Kidney (tissue), 14 donors: ENCODE measurements around the gene CPEB4. TPM values are rescaled to one million over a fixed set of nuclear protein-coding genes. Genes with fewer than 3 reads are reported as not detected.

Source experiments
- DNase-seq, 5 donors: peaks; one replicate each; pipeline ENCODE4 v3.0.0-alpha.2; 2013 to 2020
- FAIRE-seq: peaks from 2 replicates; lab custom pipeline; 2012; peaks lifted over from hg19 to GRCh38; lab: Jason Lieb, UNC
- H3K27ac ChIP-seq, 2 donors: one replicate each; pipeline ENCODE4 v1.7.0; 2013; ENCODE audit warnings: low read depth in 2 of 2, low read length in 2 of 2, inconsistent platforms in 1 of 2
- H3K27me3 ChIP-seq: one replicate; pipeline ENCODE4 v1.7.1; 2013; ENCODE audit warnings: low read length, inconsistent platforms; ENCODE audit not compliant: control insufficient read depth, insufficient read depth
- H3K36me3 ChIP-seq, 3 donors: one replicate each; pipeline versions ENCODE4 v1.7.0 to v1.7.1; 2013; ENCODE audit warnings: low read length in 3 of 3, control low read depth in 1 of 3, inconsistent platforms in 1 of 3; ENCODE audit not compliant: insufficient read depth in 3 of 3, control insufficient read depth in 2 of 3
- H3K4me1 ChIP-seq, 3 donors: one replicate each; pipeline versions ENCODE4 v1.7.0 to v1.7.1; 2013; ENCODE audit warnings: low read length in 3 of 3, inconsistent platforms in 1 of 3, low read depth in 1 of 3; ENCODE audit not compliant: control insufficient read depth in 2 of 3, insufficient read depth in 2 of 3
- H3K4me3 ChIP-seq, 3 donors: one replicate each; pipeline versions ENCODE4 v1.7.0 to v1.8.1; 2013; ENCODE audit warnings: low read length in 3 of 3, control low read depth in 1 of 3, inconsistent platforms in 1 of 3
- H3K9ac ChIP-seq, 3 donors: one replicate each; pipeline versions ENCODE4 v1.7.0 to v1.7.1; 2013; ENCODE audit warnings: low read length in 3 of 3, control low read depth in 1 of 3, inconsistent platforms in 1 of 3
- H3K9me3 ChIP-seq, 3 donors: one replicate each; pipeline versions ENCODE4 v1.7.0 to v1.7.1; 2013; ENCODE audit warnings: low read length in 3 of 3, control low read depth in 1 of 3, inconsistent platforms in 1 of 3; ENCODE audit not compliant: control insufficient read depth in 2 of 3, insufficient read depth in 1 of 3
- intact Hi-C: fragments of 100-400 bp; cut with DNase I; formaldehyde crosslinking; loops from one replicate; pipeline ENCODE4 v1.11.1; 2022
- polyA plus RNA-seq: library from polyadenylated mRNA; stranded (reverse); fragments of 350-450 nt; fragmentation: Illumina TruSeq; extraction: RNeasy Lipid Tissue Mini Kit (QIAGEN cat#74804); gene quantifications from one replicate; pipeline ENCODE4 v1.2.3, GENCODE V29; 2014; ENCODE audit warnings: low read depth, low replicate concordance; ENCODE audit not compliant: insufficient read depth
- total RNA-seq: library from RNA; stranded (reverse); fragmentation: NEBNext Ultra II Directional; extraction: Animal tissue kit (Norgen Biotek cat#: 25700); gene quantifications from one replicate; pipeline ENCODE4 v1.2.1, GENCODE V29; 2021
- TF ChIP-seq, protein P1 (sequence below): IDR thresholded peaks from 3 replicates; pipeline ENCODE4 v1.5.1; 2012; ENCODE audit warnings: mild to moderate bottlenecking, moderate library complexity, borderline replicate concordance; ENCODE audit not compliant: insufficient read depth; ENCODE audit errors: extremely low read depth
- donor health status: control.
- donor health status: control.
- donor health status: control.
- donor health status: control.
- donor health status: control.
- donor health status: DM: yes; HTN: yes; CAD: no.
- donor health status: Normal renal cell carcinoma (clear cell type).

Gene CPEB4
- total and polyA plus RNA-seq, 2 donors from 2014 or later = 9.5 to 73.0 TPM

DNA sequence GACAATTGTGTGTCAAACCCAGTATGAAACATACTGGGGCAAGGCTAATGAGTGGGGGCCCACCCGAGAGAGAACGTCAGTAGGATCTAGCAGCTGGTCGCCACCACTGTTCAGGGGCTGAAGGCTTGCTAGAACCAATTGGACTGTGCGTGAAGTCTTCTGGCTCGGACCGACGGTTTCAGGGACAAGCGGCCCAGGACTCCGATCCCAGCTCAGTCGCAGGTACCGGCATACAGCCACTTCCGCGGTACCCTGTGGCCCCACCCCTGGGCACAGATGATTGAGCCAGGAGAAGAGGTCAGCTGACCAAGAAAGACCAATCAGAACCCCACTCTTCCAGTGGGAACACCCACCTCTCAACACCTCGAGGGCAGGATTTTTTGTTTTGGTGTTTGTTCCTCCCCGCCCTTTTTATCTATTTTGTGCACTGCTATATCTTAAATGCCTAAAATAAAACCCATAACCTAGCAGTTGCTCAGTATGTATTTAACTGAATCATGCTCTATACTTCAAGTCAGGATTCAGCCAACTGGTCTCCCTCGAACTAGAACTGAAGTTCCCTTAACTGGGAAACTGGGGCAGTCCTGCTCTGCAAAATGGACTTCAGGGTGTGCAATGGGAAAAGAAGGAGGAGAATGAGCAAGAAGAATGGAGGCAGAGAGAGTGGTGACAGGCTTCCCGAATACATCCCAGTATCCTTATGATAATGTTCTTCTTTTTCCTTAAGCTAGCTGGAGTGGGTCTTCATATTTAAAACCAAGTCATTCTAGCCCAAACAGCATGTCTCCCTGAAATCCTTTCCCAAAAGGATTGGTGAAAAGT, 21.1 kb upstream of the CPEB4 start:
- no peak overlapping the region for H3K9ac ChIP-seq
- H3K9me3 ChIP-seq = no peaks in the 10 kb centered on the region
- H3K4me3 ChIP-seq = no peak overlapping the region
- TF ChIP-seq, protein P1, sequence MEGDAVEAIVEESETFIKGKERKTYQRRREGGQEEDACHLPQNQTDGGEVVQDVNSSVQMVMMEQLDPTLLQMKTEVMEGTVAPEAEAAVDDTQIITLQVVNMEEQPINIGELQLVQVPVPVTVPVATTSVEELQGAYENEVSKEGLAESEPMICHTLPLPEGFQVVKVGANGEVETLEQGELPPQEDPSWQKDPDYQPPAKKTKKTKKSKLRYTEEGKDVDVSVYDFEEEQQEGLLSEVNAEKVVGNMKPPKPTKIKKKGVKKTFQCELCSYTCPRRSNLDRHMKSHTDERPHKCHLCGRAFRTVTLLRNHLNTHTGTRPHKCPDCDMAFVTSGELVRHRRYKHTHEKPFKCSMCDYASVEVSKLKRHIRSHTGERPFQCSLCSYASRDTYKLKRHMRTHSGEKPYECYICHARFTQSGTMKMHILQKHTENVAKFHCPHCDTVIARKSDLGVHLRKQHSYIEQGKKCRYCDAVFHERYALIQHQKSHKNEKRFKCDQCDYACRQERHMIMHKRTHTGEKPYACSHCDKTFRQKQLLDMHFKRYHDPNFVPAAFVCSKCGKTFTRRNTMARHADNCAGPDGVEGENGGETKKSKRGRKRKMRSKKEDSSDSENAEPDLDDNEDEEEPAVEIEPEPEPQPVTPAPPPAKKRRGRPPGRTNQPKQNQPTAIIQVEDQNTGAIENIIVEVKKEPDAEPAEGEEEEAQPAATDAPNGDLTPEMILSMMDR = no peak
- no peaks in the 10 kb centered on the region for H3K36me3 ChIP-seq
- DNase-seq = peak in 1 of 5 donors; percentile 23
- peaks cover 0 to 4% (median 0%) of the 10 kb centered on the region in 3 donors for H3K4me1 ChIP-seq
- FAIRE-seq = no peak
- intact Hi-C loops = no loop called here
- no peaks in the 10 kb centered on the region for H3K27me3 ChIP-seq
- H3K27ac ChIP-seq = no peak overlapping the region

DNA sequence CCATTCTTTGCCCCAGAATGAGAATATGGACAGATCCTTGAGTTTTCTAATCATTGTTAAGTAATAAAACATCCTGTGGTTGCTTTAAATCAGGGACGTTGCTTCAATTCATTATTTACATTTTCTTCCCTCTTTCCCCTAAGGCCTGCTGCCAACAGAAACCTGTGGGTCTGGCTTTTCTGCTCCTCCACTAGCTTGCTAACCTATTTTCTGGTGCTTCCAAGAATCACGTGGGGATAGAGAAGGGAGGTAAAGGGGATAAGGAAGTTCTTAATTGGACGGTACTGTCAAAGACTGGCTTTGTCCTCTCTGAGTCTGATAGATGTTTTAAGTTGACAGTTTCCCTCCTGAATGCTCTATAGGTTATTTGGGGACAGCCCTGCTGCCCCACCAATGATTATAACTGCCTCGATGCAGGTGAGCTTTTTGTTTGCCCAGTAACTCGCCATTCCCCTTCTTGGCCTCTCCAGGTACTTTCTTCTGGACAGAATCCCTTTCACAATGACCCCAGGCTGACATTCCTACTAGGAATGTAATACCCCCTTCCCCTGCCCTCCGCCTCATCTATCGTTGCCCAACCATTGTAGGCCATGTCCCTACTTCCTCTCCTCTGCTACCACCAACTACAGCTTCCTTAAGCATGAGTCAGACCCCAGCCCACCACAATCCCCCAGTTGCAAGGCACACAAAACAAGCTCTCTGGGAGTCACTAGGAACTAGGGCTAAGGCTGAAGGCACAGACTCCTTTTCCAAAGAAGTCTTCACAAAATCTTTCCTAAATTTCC, 19.9 kb upstream of the CPEB4 start:
- TF ChIP-seq, protein P1 = no peak
- no peaks in the 10 kb centered on the region for H3K27me3 ChIP-seq
- no peaks in the 10 kb centered on the region for H3K9me3 ChIP-seq
- DNase-seq (no peak), FAIRE-seq (no peak)
- H3K36me3 ChIP-seq = no peaks in the 10 kb centered on the region
- no peak overlapping the region for H3K9ac ChIP-seq
- intact Hi-C loops = no loop called here
- no peak overlapping the region for H3K4me3 ChIP-seq
- no peak overlapping the region for H3K27ac ChIP-seq
- H3K4me1 ChIP-seq = peaks cover 0 to 14% (median 5%) of the 10 kb centered on the region in 3 donors

DNA sequence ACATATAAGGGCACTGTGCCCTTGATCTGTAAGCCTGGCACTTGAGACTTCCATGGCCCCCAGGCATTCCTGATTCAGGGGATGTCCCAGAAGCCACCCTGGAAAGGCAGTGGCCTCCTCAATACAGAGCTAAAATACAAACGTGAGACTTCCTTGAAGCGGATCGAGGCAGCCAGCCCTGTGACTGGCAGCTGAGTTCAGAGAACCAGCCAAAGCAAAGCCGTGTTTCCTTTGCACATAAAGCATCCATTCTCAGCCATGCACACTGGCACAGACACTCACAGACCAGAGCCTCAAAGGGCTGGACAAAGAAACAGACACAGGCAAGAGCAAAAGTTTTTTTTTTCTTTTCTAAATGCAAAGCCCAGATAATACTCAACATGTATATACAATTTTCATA, 18.8 kb upstream of the CPEB4 start:
- Histone ChIP-seq H3K9me3 (no peaks in the 10 kb centered on the region), H3K27me3 (no peaks in the 10 kb centered on the region), H3K4me3 (no peak overlapping the region), H3K9ac (no peak overlapping the region), H3K27ac (no peak overlapping the region), H3K4me1 (peaks cover 0 to 19% (median 5%) of the 10 kb centered on the region in 3 donors), H3K36me3 (no peaks in the 10 kb centered on the region)
- no peak for DNase-seq
- FAIRE-seq = no peak
- intact Hi-C loops = no loop called here
- TF ChIP-seq, protein P1 = no peak
